ENCODE data around the gene GZMM. TPM values are rescaled to one million over a fixed set of nuclear protein-coding genes. Genes with fewer than 3 reads are reported as not detected.
A peak's percentile ranks its signal among the peaks of the same experiment; 100 is the strongest.

Gene GZMM
- polyA plus RNA-seq, 1 of the 3 experiments (the other 2 are of a cell fraction) = not detected

GRCh38 chr19:506404-507285, 37.2 kb upstream of the GZMM start:
- Histone ChIP-seq H3K4me1 (ENCODE audit: control insufficient read depth in 1 of 2, insufficient read depth in 2 of 2, low read depth in 1 of 2, low read length in 1 of 2) (peaks cover 3 to 13% of the 10 kb centered on the region in 2 experiments; a peak in 1 of 4 replicates), H3K9ac (peak overlapping the region; percentile 97), H3K9me2 (no peaks in the 10 kb centered on the region), H3K27me3 (ENCODE audit: insufficient read depth) (no peaks in the 10 kb centered on the region), H3K36me3 (replicated peaks in 1 of 2; ENCODE audit: control insufficient read depth in 1 of 2, insufficient read depth in 2 of 2, low read length in 1 of 2) (peaks cover 0 to 5% of the 10 kb centered on the region in 2 experiments), H3K9me3 (no peaks in the 10 kb centered on the region), H3K79me2 (ENCODE audit: insufficient read depth) (peaks cover 16% of the 10 kb centered on the region), H4K20me1 (ENCODE audit: insufficient read depth) (peaks cover 5% of the 10 kb centered on the region; the same call in 1 of the 2 replicates), H2AFZ (ENCODE audit: low read depth) (peak overlapping the region; percentile 95), H3K27ac (ENCODE audit: low read depth in 2 of 2, low read length in 1 of 2) (peak overlapping the region; percentile 76 to 93), H3K4me2 (peak overlapping the region; percentile 97), H3K4me3 (ENCODE audit: low read depth in 2 of 2, low read length in 1 of 2) (peak overlapping the region; percentile 96 to 98), H3F3A (replicated peaks; ENCODE audit: insufficient read depth) (peaks cover 5% of the 10 kb centered on the region)
- peak; percentile 97 for DNase-seq
- POLR2A ChIA-PET = interaction anchor here (1.0 to 1.1 kb wide), 3 partner anchors 18 to 68 kb away, joined by 4 to 11 read pairs (median 7); partner anchors contain the start of gene CDC34
- 15% methylated on average over 20 of the region's 48 CpGs for WGBS (ENCODE audit: low lambda C conversion rate)
- TF ChIP-seq TAF1 (IDR thresholded peaks at IDR 0.05; ENCODE audit: borderline replicate concordance, low read depth, low read length) = peak; percentile 73; the same call in 1 of the 2 replicates
- TF ChIP-seq REST (IDR thresholded peaks at IDR 0.05; ENCODE audit: low read depth, low read length) = peak; percentile 28; the same call in 1 of the 2 replicates
- TF ChIP-seq CHD2 (IDR thresholded peaks at IDR 0.05; ENCODE audit: low read length, partially characterized antibody) = no peak
- peak; percentile 77 for TF ChIP-seq SMC3 (IDR thresholded peaks at IDR 0.05; ENCODE audit: low read depth, low read length)
- no peak for TF ChIP-seq FOSL2 (IDR thresholded peaks at IDR 0.05; ENCODE audit: borderline replicate concordance, low read depth)
- peak; percentile 83 for TF ChIP-seq MAX (IDR thresholded peaks at IDR 0.05; ENCODE audit: low read depth)
- TF ChIP-seq MXI1 (IDR thresholded peaks at IDR 0.05; ENCODE audit: low read depth, low read length) = peak; percentile 84
- TF ChIP-seq SIN3A (IDR thresholded peaks at IDR 0.05; ENCODE audit: borderline replicate concordance, low read depth, low read length) = peak; percentile 81; the same call in 1 of the 2 replicates
- TF ChIP-seq CTCF (IDR thresholded peaks at IDR 0.05) = peak; percentile 95
- peak; percentile 62 for TF ChIP-seq RAD21 (IDR thresholded peaks at IDR 0.05; ENCODE audit: low read length)
- no peak for TF ChIP-seq JUND (IDR thresholded peaks at IDR 0.05)
- TF ChIP-seq NRF1 (IDR thresholded peaks at IDR 0.05; ENCODE audit: low read depth, low read length) = peak; percentile 90
- TF ChIP-seq POLR2AphosphoS5 (IDR thresholded peaks at IDR 0.05; ENCODE audit: low read depth, low read length) = peak; percentile 30; the same call in 1 of the 2 replicates
- CTCF ChIA-PET = interaction anchor here (0.6 to 3.8 kb wide), 25 partner anchors 9 to 240 kb away, joined by 3 to 33 read pairs (median 5); partner anchors contain the start of genes CDC34, MADCAM1, MIER2 and SHC2
